Measurements from ENCODE around the gene FKBP14.

Gene FKBP14

GRCh38 chr7:29974286-29974685, 52.2 kb downstream of the FKBP14 start:
- TF ChIP-seq CTCF (IDR thresholded peaks at IDR 0.05; ENCODE audit: extremely low read depth, missing control alignments): no peak
- no peak for DNase-seq (ENCODE audit: low spot score)

- no peak for TF ChIP-seq CTCF (IDR thresholded peaks at IDR 0.05; ENCODE audit: extremely low read depth, missing control alignments)
- DNase-seq (ENCODE audit: low spot score): no peak
Observed at GRCh38 chr7:29972315-29972669, 54.2 kb downstream of the FKBP14 start.

GRCh38 chr7:29971566-29972314, 54.8 kb downstream of the FKBP14 start:
- no peak for TF ChIP-seq CTCF (IDR thresholded peaks at IDR 0.05; ENCODE audit: extremely low read depth, missing control alignments)
- DNase-seq (ENCODE audit: low spot score): no peak

GRCh38 chr7:29970158-29970557, 56.3 kb downstream of the FKBP14 start:
- no peak for TF ChIP-seq CTCF (IDR thresholded peaks at IDR 0.05; ENCODE audit: extremely low read depth, missing control alignments)
- DNase-seq (ENCODE audit: low spot score): no peak

- TF ChIP-seq CTCF (IDR thresholded peaks at IDR 0.05; ENCODE audit: extremely low read depth, missing control alignments): no peak
- DNase-seq (ENCODE audit: low spot score): no peak
Observed at GRCh38 chr7:29969738-29970137, 56.8 kb downstream of the FKBP14 start.

- DNase-seq (ENCODE audit: low spot score): no peak
- no peak for TF ChIP-seq CTCF (IDR thresholded peaks at IDR 0.05; ENCODE audit: extremely low read depth, missing control alignments)
Observed at GRCh38 chr7:29968683-29969395, 57.7 kb downstream of the FKBP14 start.

- TF ChIP-seq CTCF (IDR thresholded peaks at IDR 0.05; ENCODE audit: extremely low read depth, missing control alignments): no peak
- DNase-seq (ENCODE audit: low spot score): no peak
Observed at GRCh38 chr7:29965030-29965429, 61.5 kb downstream of the FKBP14 start.
